HEK293 (cell line): ENCODE measurements around the gene CD44.

Experiments
- CTCF ChIA-PET: fragments of 350-600 bp; formaldehyde crosslinking; extraction: SDS; loops from one replicate; lab custom pipeline; 2021; ENCODE audit warnings: antibody characterized with exemption; lab: Yijun Ruan, JAX
- POLR2A ChIA-PET: fragments of 300-600 bp; formaldehyde crosslinking; extraction: SDS; loops from one replicate; lab custom pipeline; 2020; ENCODE audit warnings: antibody characterized with exemption, inconsistent platforms; lab: Yijun Ruan, JAX
- H3K27ac ChIP-seq: fragments of 200-500 bp; sonication (Bioruptor generic); 2 replicates; pipeline ENCODE4 v1.5.1; 2014; ENCODE audit warnings: low read depth, low read length, control low read depth, inconsistent platforms; ENCODE audit errors: extremely low read depth
- H3K36me3 ChIP-seq, 2 experiments: fragments of 200-500 bp in 1 of 2; sonication (Bioruptor generic) in 1 of 2; 1 replicate in 1 of 2; 2 replicates in 1 of 2; pipeline ENCODE4 v1.5.1; 2014 to 2017; ENCODE audit warnings: inconsistent platforms in 2 of 2, low read length in 2 of 2; ENCODE audit not compliant: control insufficient read depth in 2 of 2, insufficient read depth in 1 of 2
- H3K4me1 ChIP-seq: fragments of 200-500 bp; sonication (Bioruptor generic); 2 replicates; pipeline ENCODE4 v1.5.1; 2014; ENCODE audit warnings: mild to moderate bottlenecking, low read length, inconsistent platforms; ENCODE audit not compliant: control insufficient read depth, insufficient read depth
- H3K4me3 ChIP-seq: 2 replicates; pipeline ENCODE4 v1.5.1; 2011; ENCODE audit warnings: low read depth, mild to moderate bottlenecking, control low read depth, low read length, moderate library complexity
- H3K9me3 ChIP-seq: fragments of 200-500 bp; sonication (Bioruptor generic); 2 replicates; pipeline ENCODE4 v1.5.1; 2014; ENCODE audit warnings: low read depth, low read length, inconsistent platforms; ENCODE audit not compliant: control insufficient read depth, insufficient read depth
- EGR2 ChIP-seq: fragments of 450-650 bp; formaldehyde crosslinking; IDR thresholded peaks from 2 replicates; pipeline ENCODE4 v1.5.1; 2016; ENCODE audit warnings: low read depth, missing biosample characterization, missing genetic modification characterization
- KLF7 ChIP-seq: fragments of 450-650 bp; formaldehyde crosslinking; IDR thresholded peaks from 2 replicates; pipeline ENCODE4 v1.5.1; 2016; ENCODE audit warnings: missing biosample characterization, missing genetic modification characterization, borderline replicate concordance
- SCRT1 ChIP-seq: fragments of 450-650 bp; formaldehyde crosslinking; IDR thresholded peaks from 2 replicates; pipeline ENCODE4 v1.5.1; 2016; ENCODE audit warnings: missing biosample characterization, missing genetic modification characterization, borderline replicate concordance
- ZBTB17 ChIP-seq: fragments of 450-650 bp; formaldehyde crosslinking; IDR thresholded peaks from 2 replicates; pipeline ENCODE4 v1.5.1; 2016; ENCODE audit warnings: missing biosample characterization, missing genetic modification characterization
- ZBTB20 ChIP-seq: fragments of 450-650 bp; formaldehyde crosslinking; IDR thresholded peaks from 2 replicates; pipeline ENCODE4 v1.5.1; 2016; ENCODE audit warnings: missing biosample characterization, missing genetic modification characterization
- ZIC2 ChIP-seq: fragments of 450-650 bp; formaldehyde crosslinking; IDR thresholded peaks from 2 replicates; pipeline ENCODE4 v1.5.1; 2016; ENCODE audit warnings: missing biosample characterization, missing genetic modification characterization
- ZNF138 ChIP-seq: fragments of 450-650 bp; formaldehyde crosslinking; IDR thresholded peaks from 2 replicates; pipeline ENCODE4 v1.5.1; 2016; ENCODE audit warnings: missing biosample characterization, missing genetic modification characterization, borderline replicate concordance
- ZNF211 ChIP-seq: fragments of 450-650 bp; formaldehyde crosslinking; IDR thresholded peaks from 2 replicates; pipeline ENCODE4 v1.5.1; 2016; ENCODE audit warnings: low read depth, missing biosample characterization, missing genetic modification characterization
- ZNF366 ChIP-seq: fragments of 450-650 bp; formaldehyde crosslinking; conservative IDR thresholded peaks from 2 replicates; pipeline ENCODE4 v1.5.1; 2016; ENCODE audit warnings: missing biosample characterization, missing genetic modification characterization
- ZNF701 ChIP-seq: fragments of 450-650 bp; formaldehyde crosslinking; IDR thresholded peaks from 2 replicates; pipeline ENCODE4 v1.5.1; 2016; ENCODE audit warnings: missing biosample characterization, missing genetic modification characterization
- TF ChIP-seq, protein P1 (sequence below): fragments of 450-650 bp; formaldehyde crosslinking; IDR thresholded peaks from 2 replicates; pipeline ENCODE4 v1.5.0; 2017; ENCODE audit warnings: missing biosample characterization, missing genetic modification characterization, borderline replicate concordance
- TF ChIP-seq, protein P2 (sequence below): fragments of 450-650 bp; formaldehyde crosslinking; IDR thresholded peaks from 2 replicates; pipeline ENCODE4 v1.5.1; 2017; ENCODE audit warnings: missing biosample characterization, missing genetic modification characterization
- TF ChIP-seq, protein P3 (sequence below): fragments of 450-650 bp; formaldehyde crosslinking; IDR thresholded peaks from 2 replicates; pipeline ENCODE4 v1.5.1; 2017; ENCODE audit warnings: missing biosample characterization, missing genetic modification characterization
- TF ChIP-seq, protein P4 (sequence below): fragments of 450-650 bp; formaldehyde crosslinking; IDR thresholded peaks from 2 replicates; pipeline ENCODE4 v1.5.1; 2016; ENCODE audit warnings: missing biosample characterization, missing genetic modification characterization

CD44 gene

DNA sequence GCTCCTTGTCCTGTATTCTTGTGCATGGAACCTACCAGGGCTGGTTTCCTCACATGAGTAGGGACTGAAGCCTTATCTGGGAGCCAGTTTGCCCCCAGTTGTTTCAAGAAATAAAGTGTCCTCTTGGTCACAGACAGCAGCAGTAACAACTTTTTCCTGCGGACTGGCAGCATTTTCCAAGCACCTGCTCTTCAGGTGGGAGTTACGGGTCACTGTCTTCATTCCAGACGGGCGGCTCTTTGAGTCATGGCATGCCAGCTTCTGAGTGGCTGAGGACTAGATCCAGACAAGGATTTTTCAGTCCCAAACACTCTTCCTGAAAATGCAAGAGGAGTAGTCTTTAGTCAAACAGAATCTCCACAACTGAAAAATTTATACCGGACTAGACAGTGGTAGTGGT lies 2.7 kb upstream of the CD44 start (continued):
- TF ChIP-seq ZNF211 (tag by site-specific recombination) (no peak), ZBTB20 (tag by site-specific recombination) (no peak)
- TF ChIP-seq, all 188 proteins: peak for 0

DNA sequence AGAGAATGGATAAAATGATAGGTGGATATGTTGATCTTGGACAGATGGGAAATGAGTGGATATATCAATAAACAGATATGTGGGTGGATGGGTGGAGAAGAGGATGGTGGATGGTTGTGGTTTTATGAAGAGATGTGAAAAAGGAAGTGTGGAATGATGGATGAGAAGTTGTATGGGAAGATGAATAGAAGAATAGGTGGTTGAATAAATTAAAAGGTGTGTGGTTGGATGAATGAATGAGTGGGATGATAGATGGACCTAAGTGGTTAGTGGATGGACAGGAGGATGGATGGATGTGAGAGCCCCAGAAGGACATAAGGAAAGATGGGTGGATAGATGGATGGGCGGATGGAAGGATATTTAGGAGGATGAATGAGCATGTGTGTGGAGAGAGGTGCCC lies 913 bp upstream of the CD44 start:
- ChIA-PET POLR2A (no interaction called here), CTCF (no interaction called here)
- Histone ChIP-seq H3K36me3 (no peaks in the 10 kb centered on the region), H3K4me3 (no peak overlapping the region), H3K9me3 (no peaks in the 10 kb centered on the region), H3K27ac (no peak overlapping the region), H3K4me1 (no peaks in the 10 kb centered on the region)
- TF ChIP-seq SCRT1 (tag by site-specific recombination) (no peak), ZNF366 (tag by site-specific recombination) (peak; percentile 73), EGR2 (tag by site-specific recombination) (peak; percentile 66), ZNF701 (tag by site-specific recombination) (no peak), KLF7 (tag by site-specific recombination) (no peak), ZNF138 (no peak)
- TF ChIP-seq, protein P1, sequence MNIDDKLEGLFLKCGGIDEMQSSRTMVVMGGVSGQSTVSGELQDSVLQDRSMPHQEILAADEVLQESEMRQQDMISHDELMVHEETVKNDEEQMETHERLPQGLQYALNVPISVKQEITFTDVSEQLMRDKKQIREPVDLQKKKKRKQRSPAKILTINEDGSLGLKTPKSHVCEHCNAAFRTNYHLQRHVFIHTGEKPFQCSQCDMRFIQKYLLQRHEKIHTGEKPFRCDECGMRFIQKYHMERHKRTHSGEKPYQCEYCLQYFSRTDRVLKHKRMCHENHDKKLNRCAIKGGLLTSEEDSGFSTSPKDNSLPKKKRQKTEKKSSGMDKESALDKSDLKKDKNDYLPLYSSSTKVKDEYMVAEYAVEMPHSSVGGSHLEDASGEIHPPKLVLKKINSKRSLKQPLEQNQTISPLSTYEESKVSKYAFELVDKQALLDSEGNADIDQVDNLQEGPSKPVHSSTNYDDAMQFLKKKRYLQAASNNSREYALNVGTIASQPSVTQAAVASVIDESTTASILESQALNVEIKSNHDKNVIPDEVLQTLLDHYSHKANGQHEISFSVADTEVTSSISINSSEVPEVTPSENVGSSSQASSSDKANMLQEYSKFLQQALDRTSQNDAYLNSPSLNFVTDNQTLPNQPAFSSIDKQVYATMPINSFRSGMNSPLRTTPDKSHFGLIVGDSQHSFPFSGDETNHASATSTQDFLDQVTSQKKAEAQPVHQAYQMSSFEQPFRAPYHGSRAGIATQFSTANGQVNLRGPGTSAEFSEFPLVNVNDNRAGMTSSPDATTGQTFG (tag by site-specific recombination), result no peak
- TF ChIP-seq, protein P2, sequence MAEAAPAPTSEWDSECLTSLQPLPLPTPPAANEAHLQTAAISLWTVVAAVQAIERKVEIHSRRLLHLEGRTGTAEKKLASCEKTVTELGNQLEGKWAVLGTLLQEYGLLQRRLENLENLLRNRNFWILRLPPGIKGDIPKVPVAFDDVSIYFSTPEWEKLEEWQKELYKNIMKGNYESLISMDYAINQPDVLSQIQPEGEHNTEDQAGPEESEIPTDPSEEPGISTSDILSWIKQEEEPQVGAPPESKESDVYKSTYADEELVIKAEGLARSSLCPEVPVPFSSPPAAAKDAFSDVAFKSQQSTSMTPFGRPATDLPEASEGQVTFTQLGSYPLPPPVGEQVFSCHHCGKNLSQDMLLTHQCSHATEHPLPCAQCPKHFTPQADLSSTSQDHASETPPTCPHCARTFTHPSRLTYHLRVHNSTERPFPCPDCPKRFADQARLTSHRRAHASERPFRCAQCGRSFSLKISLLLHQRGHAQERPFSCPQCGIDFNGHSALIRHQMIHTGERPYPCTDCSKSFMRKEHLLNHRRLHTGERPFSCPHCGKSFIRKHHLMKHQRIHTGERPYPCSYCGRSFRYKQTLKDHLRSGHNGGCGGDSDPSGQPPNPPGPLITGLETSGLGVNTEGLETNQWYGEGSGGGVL, result no peak
- TF ChIP-seq, protein P3, sequence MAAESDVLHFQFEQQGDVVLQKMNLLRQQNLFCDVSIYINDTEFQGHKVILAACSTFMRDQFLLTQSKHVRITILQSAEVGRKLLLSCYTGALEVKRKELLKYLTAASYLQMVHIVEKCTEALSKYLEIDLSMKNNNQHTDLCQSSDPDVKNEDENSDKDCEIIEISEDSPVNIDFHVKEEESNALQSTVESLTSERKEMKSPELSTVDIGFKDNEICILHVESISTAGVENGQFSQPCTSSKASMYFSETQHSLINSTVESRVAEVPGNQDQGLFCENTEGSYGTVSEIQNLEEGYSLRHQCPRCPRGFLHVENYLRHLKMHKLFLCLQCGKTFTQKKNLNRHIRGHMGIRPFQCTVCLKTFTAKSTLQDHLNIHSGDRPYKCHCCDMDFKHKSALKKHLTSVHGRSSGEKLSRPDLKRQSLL (tag by site-specific recombination), result no peak

DNA sequence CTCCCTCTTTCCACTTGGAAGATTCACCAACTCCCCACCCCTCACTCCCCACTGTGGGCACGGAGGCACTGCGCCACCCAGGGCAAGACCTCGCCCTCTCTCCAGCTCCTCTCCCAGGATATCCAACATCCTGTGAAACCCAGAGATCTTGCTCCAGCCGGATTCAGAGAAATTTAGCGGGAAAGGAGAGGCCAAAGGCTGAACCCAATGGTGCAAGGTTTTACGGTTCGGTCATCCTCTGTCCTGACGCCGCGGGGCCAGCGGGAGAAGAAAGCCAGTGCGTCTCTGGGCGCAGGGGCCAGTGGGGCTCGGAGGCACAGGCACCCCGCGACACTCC lies 397 bp upstream of the CD44 start:
- Histone ChIP-seq H3K4me1 (no peaks in the 10 kb centered on the region), H3K36me3 (no peaks in the 10 kb centered on the region), H3K27ac (no peak overlapping the region; the same call in 1 of the 2 replicates), H3K9me3 (no peaks in the 10 kb centered on the region), H3K4me3 (peak overlapping the region; percentile 81)
- ChIA-PET POLR2A (no interaction called here), CTCF (no interaction called here)
- TF ChIP-seq, protein P4, sequence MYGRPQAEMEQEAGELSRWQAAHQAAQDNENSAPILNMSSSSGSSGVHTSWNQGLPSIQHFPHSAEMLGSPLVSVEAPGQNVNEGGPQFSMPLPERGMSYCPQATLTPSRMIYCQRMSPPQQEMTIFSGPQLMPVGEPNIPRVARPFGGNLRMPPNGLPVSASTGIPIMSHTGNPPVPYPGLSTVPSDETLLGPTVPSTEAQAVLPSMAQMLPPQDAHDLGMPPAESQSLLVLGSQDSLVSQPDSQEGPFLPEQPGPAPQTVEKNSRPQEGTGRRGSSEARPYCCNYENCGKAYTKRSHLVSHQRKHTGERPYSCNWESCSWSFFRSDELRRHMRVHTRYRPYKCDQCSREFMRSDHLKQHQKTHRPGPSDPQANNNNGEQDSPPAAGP (tag by site-specific recombination), result no peak
- TF ChIP-seq ZBTB17 (tag by site-specific recombination) (peak; percentile 77; the same call in 1 of the 2 replicates), ZIC2 (tag by site-specific recombination) (0 out of 2 replicates have a peak, but pooled peaks have one; percentile 8)
